22Rv1 (cell line): ENCODE measurements around the gene NDFIP1.

Source experiments
- ZFX ChIP-seq: fragments of 450-650 bp; IDR thresholded peaks from 2 replicates; pipeline ENCODE4 v1.6.1; 2017; ENCODE audit warnings: antibody characterized with exemption, borderline replicate concordance
- TF ChIP-seq, protein P1 (sequence below): fragments of 450-650 bp; IDR thresholded peaks from 2 replicates; pipeline ENCODE4 v1.5.1; 2017; ENCODE audit warnings: mild to moderate bottlenecking

DNA sequence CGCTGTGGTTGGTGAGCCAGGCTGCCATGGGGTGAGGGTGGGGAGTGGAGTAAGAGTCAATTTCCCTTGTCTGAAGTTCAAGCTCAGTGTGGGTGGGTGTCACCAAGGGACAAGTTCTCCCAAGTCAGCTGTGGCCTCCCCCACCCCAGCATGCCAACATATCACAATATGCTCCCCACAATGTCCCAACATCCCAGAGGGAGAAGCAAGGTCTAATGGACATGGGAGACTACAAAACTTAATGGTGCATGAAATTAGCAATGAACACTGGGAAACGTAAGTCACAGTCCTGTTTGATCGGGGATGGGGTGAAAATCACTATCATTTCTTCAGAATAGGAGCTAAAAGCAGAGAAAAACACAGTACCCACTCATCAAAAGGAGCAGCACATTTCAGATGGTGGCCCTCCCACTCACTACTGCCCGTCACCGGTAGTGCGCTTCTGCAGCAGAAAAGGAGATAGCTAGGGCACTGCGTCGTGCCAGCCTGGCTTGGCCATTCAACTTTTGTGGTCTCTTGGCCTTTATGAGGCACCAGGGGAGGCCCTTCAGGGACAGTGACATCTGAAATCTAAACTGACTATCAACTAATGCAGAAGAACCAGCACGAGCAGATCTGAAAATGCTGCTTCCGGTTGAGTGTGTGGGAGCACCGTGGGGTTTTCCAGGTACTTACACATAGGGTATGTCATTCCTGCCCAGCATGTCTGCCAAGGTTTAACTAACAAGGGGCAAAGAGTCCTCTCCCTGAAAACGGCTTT, 20.5 kb upstream of the NDFIP1 start:
- TF ChIP-seq ZFX: no peak
- TF ChIP-seq, protein P1, sequence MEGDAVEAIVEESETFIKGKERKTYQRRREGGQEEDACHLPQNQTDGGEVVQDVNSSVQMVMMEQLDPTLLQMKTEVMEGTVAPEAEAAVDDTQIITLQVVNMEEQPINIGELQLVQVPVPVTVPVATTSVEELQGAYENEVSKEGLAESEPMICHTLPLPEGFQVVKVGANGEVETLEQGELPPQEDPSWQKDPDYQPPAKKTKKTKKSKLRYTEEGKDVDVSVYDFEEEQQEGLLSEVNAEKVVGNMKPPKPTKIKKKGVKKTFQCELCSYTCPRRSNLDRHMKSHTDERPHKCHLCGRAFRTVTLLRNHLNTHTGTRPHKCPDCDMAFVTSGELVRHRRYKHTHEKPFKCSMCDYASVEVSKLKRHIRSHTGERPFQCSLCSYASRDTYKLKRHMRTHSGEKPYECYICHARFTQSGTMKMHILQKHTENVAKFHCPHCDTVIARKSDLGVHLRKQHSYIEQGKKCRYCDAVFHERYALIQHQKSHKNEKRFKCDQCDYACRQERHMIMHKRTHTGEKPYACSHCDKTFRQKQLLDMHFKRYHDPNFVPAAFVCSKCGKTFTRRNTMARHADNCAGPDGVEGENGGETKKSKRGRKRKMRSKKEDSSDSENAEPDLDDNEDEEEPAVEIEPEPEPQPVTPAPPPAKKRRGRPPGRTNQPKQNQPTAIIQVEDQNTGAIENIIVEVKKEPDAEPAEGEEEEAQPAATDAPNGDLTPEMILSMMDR: no peak
